ENCODE results near the gene SP140.
"Not testable (repeated sequence)": the region's sequence is repeated elsewhere in the genome, so short reads cannot be mapped to it uniquely, and the experiment has no call there.

The SP140 gene

DNA sequence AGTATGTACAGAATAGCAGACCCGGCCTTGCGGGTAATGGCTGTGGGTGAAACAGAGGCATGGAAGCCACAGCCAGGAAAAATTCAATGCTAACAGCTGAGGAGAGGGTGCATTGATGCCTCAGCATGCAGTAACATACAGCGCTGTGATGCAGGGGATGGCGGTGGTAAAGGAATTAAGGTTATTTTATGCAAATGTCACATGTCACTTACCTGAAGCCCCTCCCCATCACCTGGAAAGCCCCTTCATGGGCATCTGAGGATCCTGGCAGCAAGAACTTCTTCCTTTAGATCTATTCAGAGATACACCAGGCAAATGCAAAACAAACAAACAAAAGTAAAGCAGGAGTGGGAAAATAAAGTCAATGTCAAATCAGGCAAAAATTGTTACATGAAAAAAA, 4.0 kb upstream of the SP140 start:
- H3K4me2 ChIP-seq (ENCODE audit: low read length) = no peak overlapping the region
- TF ChIP-seq, protein P1, sequence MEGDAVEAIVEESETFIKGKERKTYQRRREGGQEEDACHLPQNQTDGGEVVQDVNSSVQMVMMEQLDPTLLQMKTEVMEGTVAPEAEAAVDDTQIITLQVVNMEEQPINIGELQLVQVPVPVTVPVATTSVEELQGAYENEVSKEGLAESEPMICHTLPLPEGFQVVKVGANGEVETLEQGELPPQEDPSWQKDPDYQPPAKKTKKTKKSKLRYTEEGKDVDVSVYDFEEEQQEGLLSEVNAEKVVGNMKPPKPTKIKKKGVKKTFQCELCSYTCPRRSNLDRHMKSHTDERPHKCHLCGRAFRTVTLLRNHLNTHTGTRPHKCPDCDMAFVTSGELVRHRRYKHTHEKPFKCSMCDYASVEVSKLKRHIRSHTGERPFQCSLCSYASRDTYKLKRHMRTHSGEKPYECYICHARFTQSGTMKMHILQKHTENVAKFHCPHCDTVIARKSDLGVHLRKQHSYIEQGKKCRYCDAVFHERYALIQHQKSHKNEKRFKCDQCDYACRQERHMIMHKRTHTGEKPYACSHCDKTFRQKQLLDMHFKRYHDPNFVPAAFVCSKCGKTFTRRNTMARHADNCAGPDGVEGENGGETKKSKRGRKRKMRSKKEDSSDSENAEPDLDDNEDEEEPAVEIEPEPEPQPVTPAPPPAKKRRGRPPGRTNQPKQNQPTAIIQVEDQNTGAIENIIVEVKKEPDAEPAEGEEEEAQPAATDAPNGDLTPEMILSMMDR (IDR thresholded peaks at IDR 0.05) = no peak
- no peak overlapping the region for H3K9ac ChIP-seq
- peaks cover 3% of the 10 kb centered on the region for H3K4me1 ChIP-seq
- no peak overlapping the region for H3K4me3 ChIP-seq (ENCODE audit: low read depth, low read length)
- H2AFZ ChIP-seq = peak overlapping the region; percentile 33
- no peak overlapping the region for H3K27ac ChIP-seq
- H3K36me3 ChIP-seq (ENCODE audit: control insufficient read depth, insufficient read depth, low read length) = no peaks in the 10 kb centered on the region
- no peaks in the 10 kb centered on the region for H3K79me2 ChIP-seq
- H3K9me3 ChIP-seq (ENCODE audit: control insufficient read depth, low read length) = no peaks in the 10 kb centered on the region
- no peaks in the 10 kb centered on the region for H3K27me3 ChIP-seq (ENCODE audit: control insufficient read depth, insufficient read depth, low read length)

DNA sequence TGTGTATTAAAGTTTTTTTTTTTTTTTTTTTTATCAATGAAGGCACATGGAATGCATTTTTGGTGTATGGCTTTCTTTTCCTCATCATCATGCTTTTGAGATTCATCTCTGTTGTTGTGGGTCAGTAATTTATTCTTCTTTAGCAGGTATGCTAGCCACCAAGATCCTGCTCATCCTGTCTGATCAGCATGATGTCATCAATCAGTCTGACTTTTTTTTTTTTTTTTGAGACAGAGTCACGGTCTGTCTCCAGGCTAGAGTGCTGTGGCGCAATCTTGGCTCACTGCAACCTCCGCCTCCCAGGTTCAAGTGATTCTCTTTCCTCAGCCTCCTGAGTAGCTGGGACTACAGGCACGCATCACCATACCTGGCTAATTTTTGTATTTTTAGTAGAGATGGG, 2.7 kb upstream of the SP140 start:
- not testable (repeated sequence) for H3K27ac ChIP-seq; H3K4me2 ChIP-seq (ENCODE audit: low read length); H3K9me3 ChIP-seq (ENCODE audit: control insufficient read depth, low read length)

DNA sequence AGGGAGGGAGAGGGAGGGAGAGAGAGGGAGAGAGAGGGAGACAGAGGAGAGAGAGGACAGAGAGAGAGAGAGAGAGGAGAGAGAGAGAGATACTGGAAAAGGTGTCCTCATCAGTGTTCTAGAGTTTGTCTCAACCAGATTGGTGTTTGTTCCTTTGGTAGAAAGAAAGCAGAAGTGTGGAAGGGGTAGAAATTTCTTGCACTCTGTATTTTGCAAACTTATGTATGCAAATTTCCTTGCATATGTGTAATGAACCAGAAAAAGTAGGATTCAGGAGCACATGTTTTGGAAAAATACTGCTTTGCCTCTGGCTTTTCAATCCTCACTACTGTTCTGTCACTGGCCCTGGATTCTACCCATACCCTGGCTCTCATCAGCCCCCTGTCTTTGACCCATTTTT, 1.1 kb upstream of the SP140 start:
- Histone ChIP-seq H3K4me1 (peaks cover 3% of the 10 kb centered on the region), H3K9ac (no peak overlapping the region), H3K36me3 (ENCODE audit: control insufficient read depth, insufficient read depth, low read length) (no peaks in the 10 kb centered on the region), H2AFZ (no peak overlapping the region), H3K4me3 (ENCODE audit: low read depth, low read length) (no peak overlapping the region), H3K9me3 (ENCODE audit: control insufficient read depth, low read length) (no peaks in the 10 kb centered on the region), H3K4me2 (ENCODE audit: low read length) (no peak overlapping the region), H3K27ac (no peak overlapping the region), H3K27me3 (ENCODE audit: control insufficient read depth, insufficient read depth, low read length) (no peaks in the 10 kb centered on the region), H3K79me2 (no peaks in the 10 kb centered on the region)
- TF ChIP-seq, protein P1 (IDR thresholded peaks at IDR 0.05) = no peak

More for the DNA sequence above, 2.7 kb upstream of the SP140 start:
- H3K79me2 ChIP-seq; H2AFZ ChIP-seq; H3K9ac ChIP-seq; H3K4me3 ChIP-seq (ENCODE audit: low read depth, low read length); H3K36me3 ChIP-seq (ENCODE audit: control insufficient read depth, insufficient read depth, low read length); H3K27me3 ChIP-seq (ENCODE audit: control insufficient read depth, insufficient read depth, low read length); H3K4me1 ChIP-seq: not testable (repeated sequence)

DNA sequence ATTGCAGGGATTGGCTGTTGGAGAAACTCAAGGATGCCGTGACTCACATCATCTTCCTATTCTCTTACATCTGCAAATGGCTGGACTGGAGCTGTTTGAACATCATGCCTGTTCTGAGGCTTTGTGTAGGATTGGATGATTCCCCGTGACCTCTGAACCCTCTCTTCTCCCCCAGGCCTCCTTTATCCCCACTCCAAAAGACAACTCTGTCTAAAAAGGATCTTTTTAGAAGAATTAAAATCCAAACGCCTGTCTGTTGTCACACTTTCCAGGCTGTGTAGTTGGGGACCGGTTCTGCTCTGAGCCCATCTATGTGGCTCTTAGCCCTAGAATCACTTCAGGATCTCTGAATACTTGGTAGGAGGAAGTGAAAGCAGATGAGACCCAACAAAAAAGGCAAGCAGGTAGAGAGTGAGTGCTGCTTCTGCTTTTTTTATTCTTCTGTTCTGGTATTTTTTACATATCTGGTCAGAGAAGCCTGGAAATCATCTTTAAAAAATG, 565 bp downstream of the SP140 start:
- H3K36me3 ChIP-seq (ENCODE audit: control insufficient read depth, insufficient read depth, low read length) = no peaks in the 10 kb centered on the region
- no peak overlapping the region for H3K4me2 ChIP-seq (ENCODE audit: low read length)
- no peak overlapping the region for H3K9ac ChIP-seq
- H3K9me3 ChIP-seq (ENCODE audit: control insufficient read depth, low read length) = no peaks in the 10 kb centered on the region
- TF ChIP-seq, protein P1 (IDR thresholded peaks at IDR 0.05) = no peak
- no peak overlapping the region for H3K4me3 ChIP-seq (ENCODE audit: low read depth, low read length)
- no peak overlapping the region for H3K27ac ChIP-seq
- no peaks in the 10 kb centered on the region for H3K79me2 ChIP-seq
- no peak overlapping the region for H2AFZ ChIP-seq
- no peaks in the 10 kb centered on the region for H3K27me3 ChIP-seq (ENCODE audit: control insufficient read depth, insufficient read depth, low read length)
- no peaks in the 10 kb centered on the region for H3K4me1 ChIP-seq

DNA sequence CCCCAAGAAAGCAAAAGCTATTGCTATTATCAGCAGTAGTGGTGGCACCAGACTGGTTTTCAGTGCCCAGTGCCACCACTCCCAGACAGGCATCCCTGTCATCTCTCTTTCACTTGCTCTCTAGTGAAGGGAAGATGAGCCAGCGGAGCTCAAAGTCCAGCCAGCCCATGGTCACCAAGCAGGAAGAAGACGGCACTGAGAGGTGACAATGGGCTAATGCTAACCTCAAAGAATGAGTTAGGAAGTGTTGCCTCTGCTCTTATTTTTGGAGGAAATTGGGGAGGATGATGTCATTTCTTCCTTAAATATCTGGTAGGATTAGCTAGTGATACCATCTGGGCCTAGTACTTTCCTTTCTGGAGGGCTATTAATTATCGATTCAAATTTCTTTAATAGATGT, 1.7 kb downstream of the SP140 start:
- H3K27me3 ChIP-seq (ENCODE audit: control insufficient read depth, insufficient read depth, low read length) = no peaks in the 10 kb centered on the region
- H3K9ac ChIP-seq = no peak overlapping the region
- H3K27ac ChIP-seq = no peak overlapping the region
- H3K4me3 ChIP-seq (ENCODE audit: low read depth, low read length) = no peak overlapping the region
- no peak overlapping the region for H2AFZ ChIP-seq
- no peaks in the 10 kb centered on the region for H3K79me2 ChIP-seq
- TF ChIP-seq, protein P1 (IDR thresholded peaks at IDR 0.05) = no peak
- no peaks in the 10 kb centered on the region for H3K4me1 ChIP-seq
- no peaks in the 10 kb centered on the region for H3K9me3 ChIP-seq (ENCODE audit: control insufficient read depth, low read length)
- H3K4me2 ChIP-seq (ENCODE audit: low read length) = no peak overlapping the region
- no peaks in the 10 kb centered on the region for H3K36me3 ChIP-seq (ENCODE audit: control insufficient read depth, insufficient read depth, low read length)

Data from parathyroid adenoma (tissue), 2 donors.